NCI-H1092 (cell line): Measurements from ENCODE around the gene UBR7.
"Not testable (repeated sequence)": the region's sequence is repeated elsewhere in the genome, so short reads cannot be mapped to it uniquely, and the experiment has no call there.

Experiments
- DNase-seq: peaks from one replicate; lab custom pipeline; 2025; lab: John Stamatoyannopoulos, UW

UBR7 gene, protein sequence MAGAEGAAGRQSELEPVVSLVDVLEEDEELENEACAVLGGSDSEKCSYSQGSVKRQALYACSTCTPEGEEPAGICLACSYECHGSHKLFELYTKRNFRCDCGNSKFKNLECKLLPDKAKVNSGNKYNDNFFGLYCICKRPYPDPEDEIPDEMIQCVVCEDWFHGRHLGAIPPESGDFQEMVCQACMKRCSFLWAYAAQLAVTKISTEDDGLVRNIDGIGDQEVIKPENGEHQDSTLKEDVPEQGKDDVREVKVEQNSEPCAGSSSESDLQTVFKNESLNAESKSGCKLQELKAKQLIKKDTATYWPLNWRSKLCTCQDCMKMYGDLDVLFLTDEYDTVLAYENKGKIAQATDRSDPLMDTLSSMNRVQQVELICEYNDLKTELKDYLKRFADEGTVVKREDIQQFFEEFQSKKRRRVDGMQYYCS

DNA sequence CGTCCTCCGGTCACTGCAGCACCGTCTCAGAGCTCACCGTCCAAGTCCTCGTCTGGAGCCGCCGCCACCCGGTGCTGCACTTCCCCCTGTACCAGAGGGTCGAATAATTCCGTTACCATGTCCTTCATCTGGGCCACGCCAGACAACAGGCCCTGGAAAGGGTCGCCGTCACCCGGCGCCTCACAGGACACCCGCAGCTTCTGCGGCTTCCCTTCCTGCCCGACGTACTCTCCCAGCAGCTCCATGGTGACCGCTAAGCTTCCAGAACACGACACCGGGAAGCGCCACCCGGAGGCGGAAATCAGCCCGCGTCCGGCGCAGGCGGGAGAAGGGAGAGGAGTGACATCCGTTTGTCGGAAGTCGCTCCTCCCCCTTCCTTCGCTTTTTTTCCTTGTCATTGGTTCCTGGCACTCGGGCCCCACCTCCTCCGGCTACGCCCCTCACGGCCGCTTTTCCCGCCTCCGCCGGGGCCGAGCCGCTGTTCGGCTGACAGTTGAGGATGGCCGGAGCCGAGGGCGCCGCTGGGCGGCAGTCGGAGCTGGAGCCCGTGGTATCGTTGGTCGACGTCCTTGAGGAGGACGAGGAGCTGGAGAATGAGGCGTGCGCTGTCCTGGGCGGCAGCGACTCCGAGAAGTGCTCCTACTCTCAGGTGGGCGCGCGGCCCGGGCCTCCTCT is at the start of gene UBR7, which contains the start of gene GON7:
Gene UBR7, plus strand, starts transcription at position 464 of the 675 bp plus-strand sequence. Its CDS starts 36 bp downstream, at position 500.
Gene GON7, minus strand, starts transcription at position 273 of the 675 bp plus-strand sequence. Its CDS starts 28 bp downstream, at position 245.
- DNase-seq = peak; percentile 96

DNA sequence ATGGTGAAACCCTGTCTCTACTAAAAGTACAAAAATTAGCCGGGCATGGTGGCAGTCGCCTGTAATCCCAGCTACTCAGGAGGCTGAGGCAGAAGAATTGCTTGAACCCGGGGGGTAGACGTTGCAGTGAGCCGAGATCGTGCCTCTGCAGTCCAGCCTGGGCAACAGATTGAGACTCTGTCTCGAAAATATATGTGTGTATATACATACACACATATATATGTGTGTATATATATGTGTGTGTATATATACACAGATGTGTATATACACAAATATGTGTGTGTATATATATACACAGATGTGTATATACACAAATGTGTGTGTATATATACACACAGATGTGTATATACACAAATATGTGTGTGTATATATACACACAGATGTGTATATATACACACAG is 48.7 kb upstream of the UBR7 start:
- not testable (repeated sequence) for DNase-seq

DNA sequence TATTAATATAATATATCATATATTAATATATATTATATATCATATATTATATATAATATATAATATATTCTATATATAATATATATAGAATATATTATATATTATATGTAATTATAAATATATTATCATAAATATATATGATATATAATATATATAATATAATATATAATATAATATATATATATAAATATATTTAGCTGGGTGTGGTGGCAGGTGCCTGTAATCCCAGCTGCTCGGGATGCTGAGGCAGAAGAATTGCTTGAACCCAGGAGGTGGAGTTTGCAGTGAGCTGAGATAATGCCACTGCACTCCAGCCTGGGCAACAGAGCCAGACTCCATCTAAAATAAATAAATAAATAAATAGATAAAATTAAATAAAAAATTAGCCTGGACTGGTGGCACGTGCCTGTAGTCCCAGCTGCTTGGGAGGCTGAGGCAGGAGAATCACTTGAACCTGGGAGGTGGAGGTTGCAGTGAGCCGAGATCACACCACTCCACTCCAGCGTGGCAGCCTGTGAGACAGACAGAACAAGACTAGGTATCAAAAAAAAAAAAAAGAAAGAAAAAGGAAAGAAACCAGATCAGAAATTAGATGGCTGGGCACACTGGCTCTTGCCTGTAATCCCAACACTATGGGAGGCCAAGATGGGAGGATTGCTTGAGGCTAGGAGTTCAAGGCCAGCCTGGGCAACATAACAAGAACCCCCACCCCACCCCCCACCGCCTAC is 47.3 kb upstream of the UBR7 start:
- DNase-seq = not testable (repeated sequence)

DNA sequence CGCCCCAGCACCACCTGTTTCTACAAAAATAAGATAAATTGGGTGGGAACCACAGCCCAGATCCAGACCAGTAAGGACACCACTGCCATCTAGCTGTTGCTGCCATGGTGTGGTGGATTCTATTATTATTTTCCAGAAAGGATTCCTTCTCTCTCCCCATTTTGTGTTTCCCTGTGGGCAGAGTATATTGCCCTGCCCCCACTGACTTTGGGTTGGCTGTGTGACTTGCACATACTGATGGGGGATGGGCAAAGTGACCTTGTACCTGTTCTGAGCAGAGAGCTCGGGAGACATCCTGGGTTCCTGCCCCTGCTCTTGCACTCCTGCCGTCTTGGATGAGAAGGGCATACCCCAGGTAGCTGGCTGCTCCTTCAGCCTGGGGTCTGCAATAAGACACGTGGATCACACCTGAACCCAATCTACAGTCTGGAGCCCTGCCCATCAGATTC is 46.7 kb upstream of the UBR7 start:
- no peak for DNase-seq

DNA sequence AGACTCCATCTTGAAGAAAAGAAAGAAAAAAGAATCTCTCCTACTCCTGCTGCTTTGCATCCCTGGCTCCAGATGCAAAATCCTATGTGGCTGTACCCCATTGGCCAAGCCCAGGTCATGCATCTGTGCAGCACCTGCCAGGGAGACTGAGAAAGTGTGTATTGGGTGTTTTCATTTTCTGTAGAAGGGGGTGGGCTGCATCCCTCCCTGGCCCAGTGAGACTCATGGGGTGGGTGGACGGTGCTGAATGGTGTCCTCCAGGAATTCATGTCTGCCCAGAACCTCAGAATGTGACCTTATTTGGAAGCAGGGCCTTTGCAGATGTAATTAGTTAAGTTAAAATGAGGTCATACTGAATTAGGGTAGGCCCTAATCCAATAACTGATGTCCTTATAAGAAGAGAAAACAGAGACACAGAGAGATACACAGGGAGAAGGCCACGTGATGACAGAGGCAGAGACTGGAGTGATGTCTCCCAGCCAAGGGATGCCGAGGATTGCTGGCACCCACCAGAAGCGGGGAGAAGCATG is 45.6 kb upstream of the UBR7 start:
- no peak for DNase-seq

DNA sequence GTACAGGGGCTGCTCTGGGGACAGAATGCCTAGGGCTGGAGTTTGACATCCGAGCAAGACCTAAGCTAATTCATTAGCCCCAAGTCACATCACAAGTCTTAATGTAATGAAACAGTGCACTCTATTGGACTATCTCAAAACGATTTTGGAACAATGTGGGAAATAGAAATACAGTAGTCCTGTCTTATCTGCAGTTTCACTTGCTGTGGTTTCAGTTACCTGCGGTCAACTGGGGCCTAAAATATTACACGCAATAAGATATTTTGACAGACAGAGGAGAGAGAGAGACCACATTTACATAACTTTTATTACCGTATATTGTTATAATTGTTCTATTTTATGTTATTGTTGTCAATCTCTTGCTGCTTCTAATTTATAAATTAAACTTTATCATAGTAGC is 43.5 kb upstream of the UBR7 start:
- DNase-seq = no peak

DNA sequence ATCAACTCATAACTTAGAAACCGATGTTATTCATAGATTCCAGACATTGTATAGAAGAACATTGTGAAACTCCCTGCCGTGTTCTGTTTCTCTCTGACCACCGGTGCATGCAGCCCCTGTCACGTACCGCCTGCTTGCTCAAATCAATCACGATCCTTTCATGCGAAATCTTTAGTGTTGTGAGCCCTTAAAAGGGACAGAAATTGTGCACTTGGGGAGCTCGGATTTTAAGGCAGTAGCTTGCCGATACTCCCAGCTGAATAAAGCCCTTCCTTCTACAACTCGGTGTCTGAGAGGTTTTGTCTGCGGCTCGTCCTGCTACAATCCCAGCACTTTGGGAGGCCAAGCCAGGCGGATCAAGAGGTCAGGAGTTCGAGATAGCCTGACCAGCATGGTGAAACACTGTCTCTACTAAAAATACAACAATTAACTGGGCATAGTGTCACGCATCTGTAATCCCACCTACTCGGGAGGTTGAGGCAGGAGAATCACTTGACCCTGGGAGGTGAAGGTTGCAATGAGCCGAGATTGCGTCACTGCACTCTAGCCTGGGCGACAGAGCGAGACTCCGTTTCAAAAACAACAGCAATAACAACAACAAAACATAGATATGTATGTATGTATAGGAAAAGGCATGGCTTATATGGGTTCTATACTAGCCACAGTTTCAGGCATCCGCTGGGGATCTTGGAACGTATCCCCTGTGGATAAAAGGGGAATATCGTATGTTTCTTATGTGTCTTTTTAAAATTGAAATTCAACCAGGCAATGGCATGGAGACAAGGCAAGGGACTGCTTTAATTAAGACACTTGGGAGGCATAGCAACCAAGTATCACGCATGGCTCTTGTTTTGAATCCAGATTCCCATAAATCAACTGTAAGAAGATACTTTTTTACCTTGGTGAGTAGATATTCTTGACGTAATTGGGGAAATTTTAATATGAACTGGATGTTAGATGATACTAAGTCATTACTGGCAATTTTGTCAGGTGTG is 41.5 kb upstream of the UBR7 start:
- DNase-seq = not testable (repeated sequence)

DNA sequence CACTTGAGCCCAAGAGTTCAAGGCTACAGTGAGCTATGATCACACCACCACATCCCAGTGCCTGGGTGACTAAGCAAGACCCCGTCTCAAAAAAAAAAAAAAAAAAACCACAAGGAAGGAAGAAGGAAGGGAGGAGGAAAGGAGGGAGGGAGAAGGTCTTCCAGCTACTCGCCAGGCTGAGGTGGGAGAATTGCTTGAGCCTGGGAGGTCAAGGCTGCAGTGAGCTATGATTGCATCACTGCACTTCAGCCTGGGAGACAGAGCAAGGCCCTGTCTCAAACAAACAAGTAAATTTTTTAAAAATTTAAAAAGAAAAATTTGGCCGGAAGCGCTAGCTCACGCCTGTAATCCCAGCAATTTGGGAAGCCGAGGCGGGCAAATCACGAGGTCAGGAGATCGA is 38.4 kb upstream of the UBR7 start:
- DNase-seq = not testable (repeated sequence)

DNA sequence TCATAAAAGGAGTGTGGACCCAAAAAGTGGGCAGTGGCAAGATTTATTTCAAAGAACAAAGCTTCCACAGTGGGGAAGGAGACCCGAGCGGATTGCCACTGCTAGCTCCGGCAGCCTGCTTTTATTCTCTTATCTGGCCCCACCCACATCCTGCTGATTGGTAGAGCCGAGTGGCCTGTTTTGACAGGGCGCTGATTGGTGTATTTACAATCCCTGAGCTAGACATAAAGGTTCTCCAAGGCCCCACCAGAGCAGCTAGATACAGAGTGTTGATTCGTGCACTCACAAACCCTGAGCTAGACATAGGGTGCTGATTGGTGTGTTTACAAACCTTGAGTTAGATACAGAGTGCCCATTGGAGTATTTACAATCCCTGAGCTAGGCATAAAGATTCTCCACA is 37.4 kb upstream of the UBR7 start:
- not testable (repeated sequence) for DNase-seq

DNA sequence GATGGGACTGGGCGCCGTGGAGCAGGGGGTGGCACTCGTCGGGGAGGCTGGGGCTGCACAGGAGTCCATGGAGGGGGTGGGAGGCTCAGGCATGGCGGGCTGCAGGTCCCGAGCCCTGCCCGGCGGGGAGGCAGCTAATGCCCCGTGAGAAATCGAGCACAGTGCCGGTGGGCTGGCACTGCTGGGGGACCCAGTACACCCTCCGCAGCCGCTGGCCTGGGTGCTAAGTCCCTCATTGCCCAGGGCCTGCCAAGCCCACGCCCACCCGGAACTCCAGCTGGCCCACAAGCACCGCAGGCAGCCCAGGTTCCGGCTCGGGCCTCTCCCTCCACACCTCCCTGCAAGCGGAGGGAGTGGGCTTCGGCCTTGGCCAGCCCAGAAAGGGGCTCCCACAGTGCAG is 36.9 kb upstream of the UBR7 start:
- not testable (repeated sequence) for DNase-seq

DNA sequence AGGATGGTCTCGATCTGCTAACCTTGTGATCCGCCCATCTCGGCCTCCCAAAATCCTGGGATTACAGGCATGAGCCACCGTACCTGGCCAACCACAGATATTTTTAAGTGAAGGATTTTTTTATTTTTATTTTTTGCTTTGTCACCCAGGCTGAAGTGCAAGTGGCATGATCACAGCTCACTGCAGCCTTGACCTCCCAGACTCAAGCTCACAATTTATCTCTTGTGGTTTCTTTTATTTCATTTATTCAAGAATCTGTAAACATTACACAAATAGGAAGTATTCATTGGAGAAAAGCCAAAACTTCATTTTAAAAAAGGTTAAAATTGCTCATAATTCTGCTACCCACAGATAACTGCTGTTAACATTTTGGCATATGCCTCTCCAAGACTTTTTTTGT is 35.7 kb upstream of the UBR7 start:
- DNase-seq = no peak

DNA sequence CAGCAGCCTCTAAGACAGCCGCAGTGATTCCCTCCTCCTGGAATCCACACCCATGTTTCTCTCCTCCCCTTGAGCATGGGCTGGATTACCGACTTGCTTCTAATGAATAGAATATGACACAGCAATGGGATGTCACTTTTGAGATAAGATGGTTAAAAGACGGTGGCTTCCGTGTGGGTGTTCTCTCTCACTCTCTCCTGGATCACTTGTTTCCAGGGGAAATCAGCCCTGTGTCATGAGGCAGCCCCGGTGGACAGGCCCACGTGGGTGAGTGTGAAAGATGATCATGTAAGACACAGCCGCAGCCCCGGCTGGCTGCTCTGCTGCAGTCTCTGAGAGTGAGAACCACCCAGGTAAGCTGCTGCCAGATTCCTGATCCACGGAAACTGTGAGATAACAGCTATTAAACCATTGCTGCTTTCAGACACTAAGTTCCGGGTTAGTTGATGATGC is 33.1 kb upstream of the UBR7 start:
- no peak for DNase-seq

DNA sequence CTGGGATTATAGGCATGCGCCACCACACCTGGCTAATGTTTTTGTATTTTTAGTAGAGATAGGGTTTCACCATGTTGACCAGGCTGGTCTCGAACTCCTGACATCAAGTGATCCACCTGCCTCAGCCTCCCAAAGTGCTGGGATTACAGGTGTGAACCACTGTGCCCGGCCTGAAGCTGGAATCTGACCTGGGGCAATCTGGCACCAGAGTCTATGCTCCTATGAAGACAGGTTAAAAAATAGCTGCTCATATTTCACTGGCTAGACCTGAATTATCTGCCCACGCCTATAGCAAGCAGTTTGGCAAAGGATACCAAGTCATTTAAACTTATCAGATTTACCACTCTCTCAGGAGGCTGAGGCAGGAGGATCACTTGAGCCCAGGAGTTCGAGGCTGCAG is 32.3 kb upstream of the UBR7 start:
- not testable (repeated sequence) for DNase-seq

DNA sequence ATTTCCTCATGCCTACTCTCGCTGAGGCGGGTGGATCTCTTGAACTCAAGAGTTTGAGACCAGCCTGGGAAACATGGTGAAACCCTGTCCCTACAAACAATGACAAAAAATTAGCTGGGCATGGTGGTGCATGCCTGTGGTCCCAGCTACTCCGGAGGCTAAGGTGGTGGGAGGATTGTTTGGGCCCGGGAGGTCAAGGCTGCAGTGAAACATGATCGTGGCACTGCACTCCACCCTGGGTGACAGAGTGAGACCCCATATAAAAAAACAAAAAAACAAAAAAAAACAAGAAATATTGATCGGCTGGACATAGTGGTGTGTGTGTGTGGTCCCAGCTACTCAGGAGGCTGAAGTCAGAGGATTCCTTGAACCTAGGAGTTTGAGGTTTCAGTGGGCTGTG is 31.6 kb upstream of the UBR7 start:
- no peak for DNase-seq

DNA sequence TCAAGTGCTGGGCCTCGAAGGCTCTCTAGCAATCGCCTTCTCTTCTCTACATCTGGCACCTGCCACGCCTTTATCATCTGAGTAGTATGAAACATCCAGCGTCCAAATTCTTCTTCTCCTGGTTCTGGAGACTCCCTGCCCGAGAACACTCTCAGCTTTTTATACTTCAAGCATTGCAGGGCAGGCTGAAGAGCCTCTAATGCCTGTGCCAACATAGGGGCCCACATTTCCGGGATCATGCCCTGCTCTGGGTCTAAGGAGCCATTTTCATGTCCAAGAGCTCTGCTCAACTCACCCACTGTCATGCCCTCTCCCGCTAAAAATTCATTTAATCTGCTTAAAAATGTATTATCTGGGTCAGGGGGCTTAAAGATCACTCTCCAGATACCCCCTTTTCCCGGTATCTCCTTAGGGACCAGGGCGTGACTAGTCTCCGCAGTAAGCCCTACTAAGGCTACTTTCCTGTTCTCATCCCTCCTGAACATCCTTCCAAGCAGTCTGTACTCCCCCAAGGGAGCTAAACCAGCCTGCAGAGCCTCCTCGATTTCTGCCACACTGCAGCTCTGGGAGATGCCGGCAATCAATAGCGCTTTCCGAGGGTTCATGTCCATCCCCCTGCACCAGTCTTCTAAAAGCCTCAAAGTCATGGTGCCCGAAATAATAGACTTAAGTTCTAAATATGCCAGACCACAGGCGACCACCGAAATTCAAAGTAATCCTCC is 23.3 kb upstream of the UBR7 start:
- no peak for DNase-seq

DNA sequence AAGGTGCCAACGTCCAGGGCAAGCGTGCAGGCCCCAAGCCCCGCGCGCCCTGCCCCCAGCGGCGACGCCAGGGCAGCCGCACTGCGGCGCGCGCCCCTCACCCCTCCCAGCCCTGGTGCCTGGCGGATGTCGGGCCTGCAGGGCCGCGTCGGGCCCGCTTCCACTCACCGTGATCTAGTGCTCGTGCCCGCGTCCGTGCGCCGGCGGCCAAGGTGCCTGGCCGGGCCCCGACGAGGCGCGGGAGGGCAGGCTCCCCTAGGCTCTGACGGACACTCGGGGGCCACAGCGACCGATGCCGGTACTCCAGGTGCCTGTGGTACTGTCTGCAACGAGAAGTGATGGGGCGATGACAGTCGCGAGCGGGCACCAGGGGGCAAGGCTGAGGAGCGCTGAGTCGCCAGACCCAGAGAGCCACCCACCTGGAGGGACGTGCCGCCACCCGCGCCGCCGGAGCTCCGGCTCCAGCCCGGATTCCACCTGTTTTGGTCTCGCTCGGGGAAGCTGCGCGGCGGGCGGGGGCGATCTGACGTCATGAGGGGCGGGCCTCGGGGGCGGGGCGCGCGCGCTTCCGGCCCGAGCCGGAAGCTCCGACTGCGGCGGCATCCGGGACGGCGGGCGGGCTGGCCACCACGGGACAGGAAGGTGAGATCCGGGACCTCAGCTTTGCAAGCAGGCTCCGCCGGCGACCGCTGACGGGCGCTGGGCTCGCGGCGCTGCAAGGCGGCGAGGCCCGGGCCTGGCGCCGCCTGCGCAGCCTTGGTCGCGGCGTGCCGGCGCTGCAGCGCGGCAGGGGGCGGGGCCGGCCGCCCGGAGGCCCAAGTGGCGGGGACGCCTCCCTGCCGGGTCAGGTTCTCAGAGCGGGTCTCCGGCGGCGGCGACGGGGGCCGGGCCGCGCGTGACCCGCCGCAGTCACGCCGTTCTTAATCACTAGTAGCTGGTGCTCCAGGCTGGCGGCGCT is 22.4 kb upstream of the UBR7 start, which contains the start of the genes LYSET and MOAP1:
Gene LYSET, plus strand, starts transcription at position 927 of the 958 bp plus-strand sequence. CDS start 89 bp downstream, outside the sequence.
Gene MOAP1, minus strand, starts transcription at position 507 of the 958 bp plus-strand sequence. CDS start 655 bp downstream, outside the sequence.
- peak; percentile 64 for DNase-seq

DNA sequence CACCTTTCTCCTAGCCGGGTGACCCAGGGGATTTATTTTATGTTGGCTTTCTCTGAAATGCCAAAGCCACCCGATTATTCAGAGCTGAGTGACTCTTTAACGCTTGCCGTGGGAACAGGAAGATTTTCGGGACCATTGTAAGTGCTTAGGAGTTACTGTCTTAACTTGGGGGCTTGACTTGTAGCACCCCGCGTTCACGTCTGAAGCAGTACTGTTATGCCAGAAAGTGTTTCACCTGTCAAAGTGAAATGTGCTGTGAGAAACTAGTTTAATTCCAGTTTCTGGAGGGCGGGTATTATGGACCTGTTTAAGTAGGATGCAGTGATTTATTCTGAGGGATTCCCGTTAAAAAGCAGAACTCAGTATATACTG is 21.7 kb upstream of the UBR7 start:
- DNase-seq = no peak

DNA sequence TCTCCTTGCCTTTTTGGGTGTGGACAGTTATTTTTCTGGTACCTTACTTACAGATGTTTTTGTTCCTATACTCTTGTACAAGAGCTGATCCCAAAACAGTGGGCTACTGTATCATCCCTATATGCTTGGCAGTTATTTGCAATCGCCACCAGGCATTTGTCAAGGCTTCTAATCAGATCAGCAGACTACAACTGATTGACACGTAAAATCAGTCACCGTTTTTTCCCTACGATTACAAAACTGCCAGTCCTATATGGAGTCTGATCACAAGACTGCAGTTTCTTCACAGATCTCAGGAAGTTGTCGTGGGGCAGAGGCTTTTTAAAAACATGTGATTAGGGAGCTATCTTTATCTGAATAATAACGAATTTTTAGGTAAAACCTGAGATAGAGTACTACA is 20.6 kb upstream of the UBR7 start:
- DNase-seq = no peak

DNA sequence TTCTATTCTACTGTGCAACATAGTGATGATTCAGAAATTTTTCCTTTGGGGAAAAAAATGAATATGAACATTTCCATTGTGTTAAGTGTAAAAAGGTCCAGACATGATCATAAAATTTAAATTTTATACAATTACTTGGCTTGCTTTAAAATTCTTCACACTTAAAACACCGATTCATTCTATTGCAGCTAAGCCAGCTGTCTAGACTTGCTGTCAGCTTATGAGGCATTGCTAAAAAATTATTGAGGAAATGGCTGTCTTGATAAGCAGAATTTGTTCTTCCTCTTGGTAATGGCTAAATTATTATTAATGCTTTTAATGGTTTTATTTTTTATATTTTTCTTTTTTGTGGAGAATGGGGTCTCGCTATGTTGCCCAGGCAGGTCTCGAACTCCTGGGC is 20.1 kb upstream of the UBR7 start:
- no peak for DNase-seq
